A204.1 (cell line): ENCODE measurements around the gene CCND2.
"Not testable (repeated sequence)": the region's sequence is repeated elsewhere in the genome, so short reads cannot be mapped to it uniquely, and the experiment has no call there.

Experiments used
- FAIRE-seq: peaks from 2 replicates; lab custom pipeline; 2012; peaks lifted over from hg19 to GRCh38; lab: Jason Lieb, UNC

The CCND2 gene

DNA sequence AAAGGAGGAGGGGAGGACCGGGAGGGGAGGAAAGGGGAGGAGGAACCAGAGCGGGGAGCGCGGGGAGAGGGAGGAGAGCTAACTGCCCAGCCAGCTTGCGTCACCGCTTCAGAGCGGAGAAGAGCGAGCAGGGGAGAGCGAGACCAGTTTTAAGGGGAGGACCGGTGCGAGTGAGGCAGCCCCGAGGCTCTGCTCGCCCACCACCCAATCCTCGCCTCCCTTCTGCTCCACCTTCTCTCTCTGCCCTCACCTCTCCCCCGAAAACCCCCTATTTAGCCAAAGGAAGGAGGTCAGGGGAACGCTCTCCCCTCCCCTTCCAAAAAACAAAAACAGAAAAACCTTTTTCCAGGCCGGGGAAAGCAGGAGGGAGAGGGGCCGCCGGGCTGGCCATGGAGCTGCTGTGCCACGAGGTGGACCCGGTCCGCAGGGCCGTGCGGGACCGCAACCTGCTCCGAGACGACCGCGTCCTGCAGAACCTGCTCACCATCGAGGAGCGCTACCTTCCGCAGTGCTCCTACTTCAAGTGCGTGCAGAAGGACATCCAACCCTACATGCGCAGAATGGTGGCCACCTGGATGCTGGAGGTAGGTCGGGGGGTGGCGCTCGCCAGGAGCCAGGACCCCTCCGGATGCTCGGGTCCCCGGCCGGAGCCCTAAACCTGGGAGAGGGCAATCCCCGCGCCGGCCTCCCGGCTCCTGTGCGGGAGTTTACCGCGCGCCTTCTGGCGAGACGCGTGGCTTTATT lies at the start of gene CCND2:
TSS of gene CCND2 (plus strand) at position 111 of the 744 bp plus-strand sequence. CDS start at position 390, 279 bp downstream.
- FAIRE-seq: no peak

GRCh38 chr12:4224206-4224889 lies 49.2 kb upstream of the CCND2 start:
- FAIRE-seq: no peak

DNA sequence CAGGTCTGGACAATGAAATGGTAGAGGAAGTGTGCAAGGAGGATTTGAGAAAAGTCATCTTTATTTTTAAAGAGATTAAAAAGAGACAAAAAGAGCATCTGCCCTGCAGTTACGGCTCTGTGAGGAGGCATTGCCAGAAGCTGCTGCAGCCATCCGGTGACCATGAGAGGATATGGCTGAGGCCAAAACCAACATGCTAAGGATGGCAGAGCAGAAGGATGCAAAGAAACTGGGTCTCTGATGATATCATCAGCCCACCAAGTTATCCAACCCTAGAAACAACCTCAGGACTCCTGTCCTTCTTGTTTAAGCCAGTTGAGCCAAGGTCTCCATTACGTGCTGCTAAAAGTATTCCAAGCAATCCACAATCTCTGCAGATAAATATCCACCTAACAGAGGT lies 48.0 kb upstream of the CCND2 start:
- FAIRE-seq: no peak

- no peak for FAIRE-seq
Measured at GRCh38 chr12:4227046-4227445, 46.5 kb upstream of the CCND2 start.

GRCh38 chr12:4228122-4228580 lies 45.4 kb upstream of the CCND2 start:
- FAIRE-seq: no peak

- FAIRE-seq: no peak
Measured at GRCh38 chr12:4230526-4230925, 43.0 kb upstream of the CCND2 start.

GRCh38 chr12:4238577-4238976 lies 35.0 kb upstream of the CCND2 start:
- no peak for FAIRE-seq

DNA sequence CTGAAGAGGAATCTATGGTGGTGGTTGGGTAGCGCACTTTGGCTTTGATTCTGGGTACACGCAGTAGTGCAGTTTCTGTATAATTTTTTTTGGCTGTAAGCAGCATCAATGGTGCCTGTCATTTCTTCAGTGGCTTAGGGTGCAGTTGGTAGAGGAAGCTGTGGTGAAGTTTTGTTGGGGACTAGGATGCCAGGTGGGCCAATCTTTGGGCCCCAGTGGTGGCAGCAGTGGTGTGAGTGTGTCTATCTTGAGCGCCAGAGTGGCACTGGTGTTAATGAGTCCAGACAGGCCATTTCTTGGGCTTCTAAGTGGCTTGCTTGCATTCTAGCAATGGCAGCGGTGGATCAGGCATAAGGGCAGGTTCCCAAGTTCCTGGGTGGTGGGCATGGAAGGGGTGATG lies 33.8 kb upstream of the CCND2 start:
- no peak for FAIRE-seq

GRCh38 chr12:4240161-4240783 lies 33.3 kb upstream of the CCND2 start:
- FAIRE-seq: no peak

- no peak for FAIRE-seq
Measured at GRCh38 chr12:4240981-4241380, 32.6 kb upstream of the CCND2 start.

DNA sequence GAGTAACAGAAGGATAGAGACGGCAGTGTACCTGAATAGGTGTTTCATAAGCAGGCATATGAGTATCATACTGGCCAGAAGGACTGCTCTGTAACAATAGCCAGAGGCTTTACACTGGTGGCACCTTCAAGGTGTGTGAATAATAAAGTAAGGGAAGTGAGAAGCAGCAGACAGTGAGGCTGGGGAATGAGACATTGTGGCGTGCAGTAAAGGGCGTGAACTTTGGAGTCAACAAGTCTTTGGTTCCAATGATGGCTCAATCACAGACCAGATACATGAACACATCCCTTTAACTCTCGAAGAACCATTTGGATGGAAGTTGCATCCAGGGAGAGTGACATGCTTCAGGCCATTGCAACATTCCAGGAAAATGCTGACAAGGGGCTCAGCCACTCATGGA lies 32.0 kb upstream of the CCND2 start:
- FAIRE-seq: no peak

DNA sequence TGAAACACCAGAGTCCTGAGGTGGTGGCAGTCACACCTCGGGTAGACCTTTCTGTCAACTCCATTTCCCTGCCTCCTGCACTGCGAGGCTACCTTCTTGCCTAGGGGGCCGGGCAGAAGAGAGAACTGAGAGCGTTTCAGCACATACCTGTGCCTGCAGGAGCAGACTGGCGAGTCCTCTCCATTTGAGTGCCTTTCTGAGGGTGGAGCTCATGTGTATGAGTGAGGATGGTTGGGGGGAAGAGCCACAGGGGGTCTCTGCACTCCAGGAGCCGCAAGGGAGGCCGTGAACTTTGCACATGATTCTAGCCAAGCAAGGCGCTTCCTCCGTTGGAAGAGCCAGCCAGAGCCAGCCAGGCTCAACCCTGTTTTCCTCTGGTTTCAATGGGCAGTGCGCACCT lies 31.0 kb upstream of the CCND2 start:
- FAIRE-seq: no peak

DNA sequence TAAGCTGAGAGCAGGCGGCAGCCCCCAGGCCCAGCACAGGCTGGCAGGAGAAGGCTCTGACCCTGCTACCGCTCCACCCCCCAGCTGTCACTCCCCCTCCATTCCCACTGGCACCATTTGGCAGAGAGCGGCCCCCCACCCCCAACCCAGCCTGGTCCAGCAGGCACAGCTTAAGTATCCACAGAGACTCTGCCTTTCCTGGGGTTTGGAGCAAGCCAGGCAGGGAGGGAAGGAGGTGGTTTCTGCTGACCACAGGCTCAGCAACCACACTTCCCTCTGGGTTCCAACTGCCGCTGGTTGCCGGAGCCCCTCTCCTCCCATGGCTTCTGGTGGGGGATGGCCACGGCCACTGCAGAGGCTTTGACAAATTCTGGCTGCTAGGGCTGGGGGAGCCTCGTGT lies 30.5 kb upstream of the CCND2 start:
- no peak for FAIRE-seq

GRCh38 chr12:4243491-4244100 lies 30.0 kb upstream of the CCND2 start:
- not testable (repeated sequence) for FAIRE-seq

GRCh38 chr12:4244868-4245267 lies 28.7 kb upstream of the CCND2 start:
- no peak for FAIRE-seq

DNA sequence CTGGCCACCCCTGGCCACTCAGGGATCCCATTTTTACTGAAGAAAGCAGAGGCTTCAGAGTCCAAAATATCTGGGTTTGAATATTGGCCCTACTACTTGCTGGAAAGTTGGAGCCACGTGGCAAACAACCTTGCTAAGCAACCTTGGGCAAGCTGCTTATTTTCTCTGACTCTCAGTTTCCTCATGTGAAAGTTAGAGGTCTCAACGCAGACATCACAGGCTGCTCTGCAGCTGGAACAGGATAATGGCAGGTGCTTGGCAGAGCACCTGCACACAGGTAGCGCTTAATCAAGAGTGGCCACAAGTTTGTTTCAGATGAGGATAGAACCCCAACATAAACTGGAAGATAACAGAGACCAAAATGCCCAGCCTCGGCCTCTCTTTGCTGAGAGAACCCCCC lies 28.1 kb upstream of the CCND2 start:
- no peak for FAIRE-seq

GRCh38 chr12:4246116-4246515 lies 27.4 kb upstream of the CCND2 start:
- FAIRE-seq: no peak

DNA sequence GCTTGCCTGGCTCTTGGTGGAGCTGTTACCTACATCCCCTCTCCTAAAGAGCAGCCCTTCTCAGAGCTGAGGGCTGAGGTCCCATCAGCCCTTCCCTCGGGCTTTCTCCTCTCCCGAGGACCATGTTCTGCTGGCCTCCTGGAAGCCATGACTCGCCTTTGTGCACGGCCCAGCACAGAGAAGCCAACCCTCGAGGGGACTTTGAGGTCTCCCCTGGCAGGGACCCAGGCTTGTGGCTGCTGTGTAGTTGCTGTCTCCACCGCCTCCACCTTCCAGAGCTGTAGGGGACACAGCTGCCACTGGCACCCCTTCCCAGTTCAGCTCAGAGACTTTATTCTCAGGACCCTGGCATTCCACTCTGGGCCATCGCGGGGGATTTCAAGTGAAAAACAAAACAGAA lies 22.9 kb upstream of the CCND2 start:
- FAIRE-seq: no peak

GRCh38 chr12:4251216-4251891 lies 22.2 kb upstream of the CCND2 start:
- no peak for FAIRE-seq

GRCh38 chr12:4251967-4252366 lies 21.6 kb upstream of the CCND2 start:
- no peak for FAIRE-seq

- FAIRE-seq: no peak
Measured at GRCh38 chr12:4252601-4253000, 21.0 kb upstream of the CCND2 start.

DNA sequence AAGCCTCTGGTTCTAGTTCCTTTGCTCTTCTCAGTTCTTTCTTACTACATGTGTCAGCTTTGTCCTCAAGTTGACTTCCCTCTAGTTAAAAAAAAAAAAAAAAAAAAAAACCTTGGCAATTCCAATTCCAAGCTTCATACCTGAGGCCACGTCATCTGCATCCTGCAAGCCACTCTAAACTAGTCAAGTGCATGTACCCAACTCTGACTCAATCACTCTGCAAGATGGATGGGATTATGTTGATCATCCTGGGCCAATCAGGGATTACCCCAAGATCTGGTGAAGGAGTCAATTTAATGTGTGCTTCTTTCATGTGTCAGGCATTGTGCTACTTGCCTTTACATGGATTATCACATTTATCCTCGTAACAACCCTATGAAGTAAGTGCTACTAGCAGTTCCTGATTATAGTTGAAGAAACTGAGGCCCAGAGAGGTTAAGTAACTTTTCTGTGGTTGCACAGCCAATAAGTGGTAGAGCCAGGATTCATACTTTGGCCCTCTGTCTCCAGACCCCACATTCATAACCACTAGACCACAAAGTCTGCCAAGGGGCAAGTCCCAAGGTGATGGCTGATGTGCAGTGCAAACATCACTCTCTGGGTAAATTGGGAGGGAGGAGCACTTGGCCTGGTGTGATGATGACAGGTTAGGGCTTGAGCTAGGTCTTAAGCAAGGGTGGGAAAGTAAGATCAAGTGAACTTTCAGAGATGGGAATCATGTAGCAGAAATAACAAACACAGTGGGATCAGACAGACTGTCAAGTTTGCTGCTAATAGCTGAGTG lies 17.3 kb upstream of the CCND2 start:
- no peak for FAIRE-seq
